IMR-90 (cell line): ENCODE data around the gene IGFBP3. TPM values are rescaled to one million over a fixed set of nuclear protein-coding genes. Genes with fewer than 3 reads are reported as not detected.

ENCODE experiments used
- ATAC-seq: fragments of 200-7000 bp; cut with Tn5 transposase; 2 replicates; pipeline ENCODE4 v1.9.1; 2020; ENCODE audit warnings: low read depth, mild to moderate bottlenecking, moderate library complexity
- BruUV-seq: library from RNA; stranded (reverse); fragments of 400-500 nt; replicated peaks from 2 replicates; lab custom pipeline; 2021; lab: Mats Ljungman, UMichigan
- CTCF ChIA-PET: fragments of 300-600 bp; formaldehyde crosslinking; extraction: SDS; loops from one replicate; lab custom pipeline; 2021; ENCODE audit warnings: antibody characterized with exemption; lab: Yijun Ruan, JAX
- POLR2A ChIA-PET: fragments of 300-600 bp; sonication (Branson Sonifier 250); formaldehyde crosslinking; loops from one replicate; lab custom pipeline; 2022; ENCODE audit warnings: antibody characterized with exemption; ENCODE audit not compliant: unreplicated experiment; lab: Charles Lee
- DNase-seq: peaks from one replicate; pipeline ENCODE4 v3.0.0; 2013
- H2AFZ ChIP-seq: replicated peaks from 2 replicates; pipeline ENCODE3; 2013; ENCODE audit warnings: low read length, mild to moderate bottlenecking; ENCODE audit not compliant: poor library complexity
- H2AK5ac ChIP-seq: 2 replicates; pipeline ENCODE4 v1.6.1; 2013; ENCODE audit warnings: low read depth, low read length, inconsistent platforms
- H2AK9ac ChIP-seq: replicated peaks from 2 replicates; pipeline ENCODE3; 2013; ENCODE audit warnings: mild to moderate bottlenecking, low read depth, low read length, moderate library complexity; ENCODE audit not compliant: poor library complexity
- H2BK120ac ChIP-seq: 2 replicates; pipeline ENCODE4 v1.6.1; 2013; ENCODE audit warnings: low read depth, low read length, inconsistent platforms
- H2BK15ac ChIP-seq: 3 replicates; pipeline ENCODE4 v1.6.1; 2013; ENCODE audit warnings: low read depth, low read length, inconsistent platforms
- H2BK20ac ChIP-seq: 2 replicates; pipeline ENCODE4 v1.6.1; 2013; ENCODE audit warnings: low read depth, mild to moderate bottlenecking, inconsistent platforms, low read length, moderate library complexity
- H2BK5ac ChIP-seq: 2 replicates; pipeline ENCODE4 v1.6.1; 2013; ENCODE audit warnings: mild to moderate bottlenecking, low read depth, low read length, inconsistent platforms; ENCODE audit not compliant: poor library complexity, severe bottlenecking
- H3K14ac ChIP-seq: replicated peaks from 2 replicates; pipeline ENCODE4 v1.6.1; 2013; ENCODE audit warnings: low read depth, low read length, inconsistent platforms
- H3K18ac ChIP-seq: 2 replicates; pipeline ENCODE4 v1.6.1; 2013; ENCODE audit warnings: low read depth, low read length, control low read depth
- H3K23ac ChIP-seq: 2 replicates; pipeline ENCODE4 v1.6.1; 2013; ENCODE audit warnings: low read depth, low read length, inconsistent platforms
- H3K27ac ChIP-seq: 2 replicates; pipeline ENCODE4 v1.5.1; 2013; ENCODE audit warnings: mild to moderate bottlenecking, control low read depth, low read length; ENCODE audit not compliant: insufficient read depth
- H3K27me3 ChIP-seq: 2 replicates; pipeline ENCODE4 v1.6.1; 2013; ENCODE audit warnings: low read length; ENCODE audit not compliant: control insufficient read depth, insufficient read depth
- H3K36me3 ChIP-seq: 2 replicates; pipeline ENCODE4 v1.6.1; 2013; ENCODE audit warnings: low read length, mixed read lengths; ENCODE audit not compliant: control insufficient read depth, insufficient read depth
- H3K4ac ChIP-seq: 2 replicates; pipeline ENCODE4 v1.6.1; 2013; ENCODE audit warnings: low read depth, low read length, inconsistent platforms
- H3K4me1 ChIP-seq: 2 replicates; pipeline ENCODE4 v1.6.1; 2013; ENCODE audit warnings: low read length, mixed read lengths; ENCODE audit not compliant: control insufficient read depth, insufficient read depth
- H3K4me2 ChIP-seq: 2 replicates; pipeline ENCODE4 v1.6.1; 2013; ENCODE audit warnings: low read depth, mild to moderate bottlenecking, control low read depth, low read length, moderate library complexity
- H3K4me3 ChIP-seq: 2 replicates; pipeline ENCODE4 v1.5.1; 2013; ENCODE audit warnings: low read depth, mild to moderate bottlenecking, control low read depth, low read length, moderate library complexity; ENCODE audit not compliant: insufficient read depth
- H3K56ac ChIP-seq: 2 replicates; pipeline ENCODE4 v1.6.1; 2013; ENCODE audit warnings: low read length, inconsistent platforms; ENCODE audit not compliant: insufficient read depth; ENCODE audit errors: extremely low read depth
- H3K79me1 ChIP-seq, 2 experiments: 2 replicates each; pipeline ENCODE4 v1.6.1; 2013; ENCODE audit warnings: low read length in 2 of 2, inconsistent platforms in 1 of 2, low read depth in 1 of 2
- H3K9ac ChIP-seq: 2 replicates; pipeline ENCODE4 v1.6.1; 2013; ENCODE audit warnings: low read depth, low read length, control low read depth
- H3K9me1 ChIP-seq: 2 replicates; pipeline ENCODE4 v1.6.1; 2013; ENCODE audit warnings: low read length, inconsistent platforms; ENCODE audit not compliant: insufficient read depth
- H3K9me3 ChIP-seq: 2 replicates; pipeline ENCODE4 v1.6.1; 2013; ENCODE audit warnings: low read length; ENCODE audit not compliant: control insufficient read depth, insufficient read depth
- H4K20me1 ChIP-seq: 2 replicates; pipeline ENCODE4 v1.6.1; 2013; ENCODE audit warnings: low read length, inconsistent platforms; ENCODE audit not compliant: insufficient read depth
- H4K5ac ChIP-seq: 2 replicates; pipeline ENCODE4 v1.6.1; 2013; ENCODE audit warnings: mild to moderate bottlenecking, low read depth, low read length, control low read depth
- H4K8ac ChIP-seq, 2 experiments: 2 replicates each; pipeline ENCODE4 v1.6.1; 2013; ENCODE audit warnings: low read depth in 2 of 2, low read length in 2 of 2, control low read depth in 1 of 2, inconsistent platforms in 1 of 2
- H4K91ac ChIP-seq: 2 replicates; pipeline ENCODE4 v1.6.1; 2013; ENCODE audit warnings: low read depth, low read length, inconsistent platforms; ENCODE audit not compliant: insufficient read depth
- BHLHE40 ChIP-seq: fragments of 150-350 bp; IDR thresholded peaks from 2 replicates; pipeline ENCODE4 v1.6.1; 2016; ENCODE audit warnings: mild to moderate bottlenecking, low read depth, low read length
- CHD1 ChIP-seq: IDR thresholded peaks from 2 replicates; pipeline ENCODE4 v1.6.1; 2012; ENCODE audit warnings: low read depth, low read length, improper control_type of control experiment
- ELK1 ChIP-seq: fragments of 150-350 bp; IDR thresholded peaks from 2 replicates; pipeline ENCODE4 v1.6.1; 2016; ENCODE audit warnings: low read depth, mild to moderate bottlenecking, low read length, moderate library complexity, borderline replicate concordance
- FOS ChIP-seq: fragments of 150-350 bp; IDR thresholded peaks from 2 replicates; pipeline ENCODE4 v1.6.1; 2016; ENCODE audit warnings: low read depth, low read length
- MAFK ChIP-seq: IDR thresholded peaks from 2 replicates; pipeline ENCODE4 v1.6.1; 2012; ENCODE audit warnings: low read depth, low read length, improper control_type of control experiment
- RFX5 ChIP-seq: IDR thresholded peaks from 2 replicates; pipeline ENCODE4 v1.8.0; 2012; ENCODE audit warnings: low read depth, mild to moderate bottlenecking, low read length, moderate library complexity
- whole genome bisulfite sequencing, 2 experiments: methylation state at CpG; one replicate each; pipeline versions ENCODE4 v1.1.5 to v1.1.7; 2013; ENCODE audit warnings: missing lambda C conversion rate in 2 of 2; ENCODE audit not compliant: insufficient read length in 1 of 2; ENCODE audit errors: extremely low coverage in 2 of 2; 5-methylcytosine and 5-hydroxymethylcytosine counted together
- dilution Hi-C: fragments of 300-500 bp; cut with HindIII; formaldehyde crosslinking; loops from one replicate; pipeline ENCODE4 v1.14.3; 2018; ENCODE audit warnings: low sequenced_read_pairs; ENCODE audit not compliant: unreplicated experiment
- in situ Hi-C: fragments of 300-500 bp; cut with MboI; formaldehyde crosslinking; loops from 3 replicates; pipeline ENCODE4 v1.14.3; 2019; ENCODE audit warnings: low sequenced_read_pairs, inconsistent platforms, mixed read lengths
- intact Hi-C: fragments of 100-400 bp; cut with micrococcal nuclease; formaldehyde crosslinking; loops from 2 replicates; pipeline ENCODE4 v1.10.0; 2022
- polyA plus RNA-seq, 3 experiments: library from polyadenylated mRNA; depleted of rRNA; stranded (reverse); fragments of >200 nt; gene quantifications; 2 replicates each; pipeline ENCODE4 v1.2.3, GENCODE V29; 2012; ENCODE audit warnings: low replicate concordance in 1 of 3
- total RNA-seq: library from RNA; depleted of rRNA; stranded (reverse); fragments of >200 nt; gene quantifications from 2 replicates; pipeline ENCODE4 v1.2.3, GENCODE V29; 2012
- TF ChIP-seq, protein P1 (sequence below): conservative IDR thresholded peaks from 2 replicates; pipeline ENCODE4 v1.5.1; 2012; ENCODE audit warnings: mild to moderate bottlenecking, low read depth, low read length, improper control_type of control experiment

IGFBP3 gene
- total and polyA plus RNA-seq, 2 of the 4 experiments (the other 2 are of a cell fraction): 272 to 601 TPM

DNA sequence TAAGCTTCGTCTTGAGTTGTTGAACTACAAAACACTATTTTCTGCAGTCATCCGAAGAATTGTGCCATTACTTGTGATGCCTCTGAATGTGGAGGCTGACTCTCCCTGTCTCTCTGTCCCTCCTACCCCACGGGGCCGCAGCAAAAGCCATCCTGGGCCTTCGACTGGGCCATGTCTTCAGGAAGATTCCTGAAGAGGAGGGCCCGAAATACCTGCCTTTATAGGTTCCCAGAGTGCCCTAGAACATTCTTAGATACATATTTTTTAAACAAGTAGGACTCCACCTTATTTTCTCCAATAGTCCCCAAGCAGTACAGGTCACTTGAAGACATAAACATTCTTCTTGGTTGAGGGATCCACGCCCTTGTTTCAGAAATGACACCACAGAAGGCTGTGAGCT lies 8.1 kb downstream of the IGFBP3 start:
- dilution Hi-C loops: no loop called here
- no peak overlapping the region for H3K4me2 ChIP-seq

More for the DNA sequence above, 8.1 kb downstream of the IGFBP3 start:
- no peak overlapping the region for H2AFZ ChIP-seq
- H3K18ac ChIP-seq: no peak overlapping the region
- no peak overlapping the region for H2BK20ac ChIP-seq
- H3K56ac ChIP-seq: no peak overlapping the region
- H3K4ac ChIP-seq: no peak overlapping the region
- TF ChIP-seq MAFK (no peak), BHLHE40 (no peak), RFX5 (no peak), CHD1 (no peak), ELK1 (no peak), FOS (no peak)
- TF ChIP-seq, protein P1, sequence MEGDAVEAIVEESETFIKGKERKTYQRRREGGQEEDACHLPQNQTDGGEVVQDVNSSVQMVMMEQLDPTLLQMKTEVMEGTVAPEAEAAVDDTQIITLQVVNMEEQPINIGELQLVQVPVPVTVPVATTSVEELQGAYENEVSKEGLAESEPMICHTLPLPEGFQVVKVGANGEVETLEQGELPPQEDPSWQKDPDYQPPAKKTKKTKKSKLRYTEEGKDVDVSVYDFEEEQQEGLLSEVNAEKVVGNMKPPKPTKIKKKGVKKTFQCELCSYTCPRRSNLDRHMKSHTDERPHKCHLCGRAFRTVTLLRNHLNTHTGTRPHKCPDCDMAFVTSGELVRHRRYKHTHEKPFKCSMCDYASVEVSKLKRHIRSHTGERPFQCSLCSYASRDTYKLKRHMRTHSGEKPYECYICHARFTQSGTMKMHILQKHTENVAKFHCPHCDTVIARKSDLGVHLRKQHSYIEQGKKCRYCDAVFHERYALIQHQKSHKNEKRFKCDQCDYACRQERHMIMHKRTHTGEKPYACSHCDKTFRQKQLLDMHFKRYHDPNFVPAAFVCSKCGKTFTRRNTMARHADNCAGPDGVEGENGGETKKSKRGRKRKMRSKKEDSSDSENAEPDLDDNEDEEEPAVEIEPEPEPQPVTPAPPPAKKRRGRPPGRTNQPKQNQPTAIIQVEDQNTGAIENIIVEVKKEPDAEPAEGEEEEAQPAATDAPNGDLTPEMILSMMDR: no peak
- no peak overlapping the region for H2BK120ac ChIP-seq
- intact Hi-C loops: no loop called here
- H2AK9ac ChIP-seq: no peak overlapping the region
- DNase-seq (no peak), ATAC-seq (no peak)
- POLR2A ChIA-PET: no interaction called here
- 92% methylated on average over 2 of the region's 7 CpGs; no CpG with 5 or more reads in 1 of the 2 experiments for WGBS, 2 experiments
- peaks cover 0 to 3% of the 10 kb centered on the region in 2 experiments; a peak in 1 of 4 replicates for H3K79me1 ChIP-seq
- no peak overlapping the region for H4K5ac ChIP-seq
- H4K20me1 ChIP-seq: peaks cover 6% of the 10 kb centered on the region
- no peak overlapping the region for H2AK5ac ChIP-seq
- H2BK15ac ChIP-seq: no peak overlapping the region
- H3K4me1 ChIP-seq: peaks cover 1% of the 10 kb centered on the region
- BruUV-seq: TSS peak; percentile 96
- H2BK5ac ChIP-seq: no peak overlapping the region
- peaks cover 13% of the 10 kb centered on the region for H3K9me1 ChIP-seq
- no peak overlapping the region for H3K9ac ChIP-seq
- H3K9me3 ChIP-seq: no peaks in the 10 kb centered on the region
- no peak overlapping the region for H4K91ac ChIP-seq
- H3K4me3 ChIP-seq: no peak overlapping the region
- H3K27ac ChIP-seq: no peak overlapping the region
- H4K8ac ChIP-seq: no peak overlapping the region
- H3K23ac ChIP-seq: no peak overlapping the region
- H3K27me3 ChIP-seq: no peaks in the 10 kb centered on the region
- in situ Hi-C loops: loop anchor here (25.0 kb wide), 1 partner anchor 1024 kb away; no protein-coding TSS in a partner anchor
- H3K36me3 ChIP-seq: peaks cover 36% of the 10 kb centered on the region
- CTCF ChIA-PET: no interaction called here
- H3K14ac ChIP-seq: no peak overlapping the region
